IMR-90 (cell line): ENCODE measurements around the gene TRPC4. TPM values are rescaled to one million over a fixed set of nuclear protein-coding genes. Genes with fewer than 3 reads are reported as not detected.

Source experiments
- ATAC-seq: fragments of 200-7000 bp; cut with Tn5 transposase; 2 replicates; pipeline ENCODE4 v1.9.1; 2020; ENCODE audit warnings: low read depth, mild to moderate bottlenecking, moderate library complexity
- BruUV-seq: library from RNA; stranded (reverse); fragments of 400-500 nt; replicated peaks from 2 replicates; lab custom pipeline; 2021; lab: Mats Ljungman, UMichigan
- CTCF ChIA-PET: fragments of 300-600 bp; formaldehyde crosslinking; extraction: SDS; loops from one replicate; lab custom pipeline; 2021; ENCODE audit warnings: antibody characterized with exemption; lab: Yijun Ruan, JAX
- POLR2A ChIA-PET: fragments of 300-600 bp; sonication (Branson Sonifier 250); formaldehyde crosslinking; loops from one replicate; lab custom pipeline; 2022; ENCODE audit warnings: antibody characterized with exemption; ENCODE audit not compliant: unreplicated experiment; lab: Charles Lee
- DNase-seq: peaks from one replicate; pipeline ENCODE4 v3.0.0; 2013
- H2AFZ ChIP-seq: replicated peaks from 2 replicates; pipeline ENCODE3; 2013; ENCODE audit warnings: low read length, mild to moderate bottlenecking; ENCODE audit not compliant: poor library complexity
- H2AK5ac ChIP-seq: 2 replicates; pipeline ENCODE4 v1.6.1; 2013; ENCODE audit warnings: low read depth, low read length, inconsistent platforms
- H2AK9ac ChIP-seq: replicated peaks from 2 replicates; pipeline ENCODE3; 2013; ENCODE audit warnings: mild to moderate bottlenecking, low read depth, low read length, moderate library complexity; ENCODE audit not compliant: poor library complexity
- H2BK120ac ChIP-seq: 2 replicates; pipeline ENCODE4 v1.6.1; 2013; ENCODE audit warnings: low read depth, low read length, inconsistent platforms
- H2BK15ac ChIP-seq: 3 replicates; pipeline ENCODE4 v1.6.1; 2013; ENCODE audit warnings: low read depth, low read length, inconsistent platforms
- H2BK20ac ChIP-seq: 2 replicates; pipeline ENCODE4 v1.6.1; 2013; ENCODE audit warnings: low read depth, mild to moderate bottlenecking, inconsistent platforms, low read length, moderate library complexity
- H2BK5ac ChIP-seq: 2 replicates; pipeline ENCODE4 v1.6.1; 2013; ENCODE audit warnings: mild to moderate bottlenecking, low read depth, low read length, inconsistent platforms; ENCODE audit not compliant: poor library complexity, severe bottlenecking
- H3K14ac ChIP-seq: replicated peaks from 2 replicates; pipeline ENCODE4 v1.6.1; 2013; ENCODE audit warnings: low read depth, low read length, inconsistent platforms
- H3K18ac ChIP-seq: 2 replicates; pipeline ENCODE4 v1.6.1; 2013; ENCODE audit warnings: low read depth, low read length, control low read depth
- H3K23ac ChIP-seq: 2 replicates; pipeline ENCODE4 v1.6.1; 2013; ENCODE audit warnings: low read depth, low read length, inconsistent platforms
- H3K27ac ChIP-seq: 2 replicates; pipeline ENCODE4 v1.5.1; 2013; ENCODE audit warnings: mild to moderate bottlenecking, control low read depth, low read length; ENCODE audit not compliant: insufficient read depth
- H3K27me3 ChIP-seq: 2 replicates; pipeline ENCODE4 v1.6.1; 2013; ENCODE audit warnings: low read length; ENCODE audit not compliant: control insufficient read depth, insufficient read depth
- H3K36me3 ChIP-seq: 2 replicates; pipeline ENCODE4 v1.6.1; 2013; ENCODE audit warnings: low read length, mixed read lengths; ENCODE audit not compliant: control insufficient read depth, insufficient read depth
- H3K4ac ChIP-seq: 2 replicates; pipeline ENCODE4 v1.6.1; 2013; ENCODE audit warnings: low read depth, low read length, inconsistent platforms
- H3K4me1 ChIP-seq: 2 replicates; pipeline ENCODE4 v1.6.1; 2013; ENCODE audit warnings: low read length, mixed read lengths; ENCODE audit not compliant: control insufficient read depth, insufficient read depth
- H3K4me2 ChIP-seq: 2 replicates; pipeline ENCODE4 v1.6.1; 2013; ENCODE audit warnings: low read depth, mild to moderate bottlenecking, control low read depth, low read length, moderate library complexity
- H3K4me3 ChIP-seq: 2 replicates; pipeline ENCODE4 v1.5.1; 2013; ENCODE audit warnings: low read depth, mild to moderate bottlenecking, control low read depth, low read length, moderate library complexity; ENCODE audit not compliant: insufficient read depth
- H3K56ac ChIP-seq: 2 replicates; pipeline ENCODE4 v1.6.1; 2013; ENCODE audit warnings: low read length, inconsistent platforms; ENCODE audit not compliant: insufficient read depth; ENCODE audit errors: extremely low read depth
- H3K79me1 ChIP-seq, 2 experiments: 2 replicates each; pipeline ENCODE4 v1.6.1; 2013; ENCODE audit warnings: low read length in 2 of 2, inconsistent platforms in 1 of 2, low read depth in 1 of 2
- H3K9ac ChIP-seq: 2 replicates; pipeline ENCODE4 v1.6.1; 2013; ENCODE audit warnings: low read depth, low read length, control low read depth
- H3K9me1 ChIP-seq: 2 replicates; pipeline ENCODE4 v1.6.1; 2013; ENCODE audit warnings: low read length, inconsistent platforms; ENCODE audit not compliant: insufficient read depth
- H3K9me3 ChIP-seq: 2 replicates; pipeline ENCODE4 v1.6.1; 2013; ENCODE audit warnings: low read length; ENCODE audit not compliant: control insufficient read depth, insufficient read depth
- H4K20me1 ChIP-seq: 2 replicates; pipeline ENCODE4 v1.6.1; 2013; ENCODE audit warnings: low read length, inconsistent platforms; ENCODE audit not compliant: insufficient read depth
- H4K5ac ChIP-seq: 2 replicates; pipeline ENCODE4 v1.6.1; 2013; ENCODE audit warnings: mild to moderate bottlenecking, low read depth, low read length, control low read depth
- H4K8ac ChIP-seq, 2 experiments: 2 replicates each; pipeline ENCODE4 v1.6.1; 2013; ENCODE audit warnings: low read depth in 2 of 2, low read length in 2 of 2, control low read depth in 1 of 2, inconsistent platforms in 1 of 2
- H4K91ac ChIP-seq: 2 replicates; pipeline ENCODE4 v1.6.1; 2013; ENCODE audit warnings: low read depth, low read length, inconsistent platforms; ENCODE audit not compliant: insufficient read depth
- BHLHE40 ChIP-seq: fragments of 150-350 bp; IDR thresholded peaks from 2 replicates; pipeline ENCODE4 v1.6.1; 2016; ENCODE audit warnings: mild to moderate bottlenecking, low read depth, low read length
- CEBPB ChIP-seq: IDR thresholded peaks from 2 replicates; pipeline ENCODE4 v1.6.1; 2012; ENCODE audit warnings: low read depth, low read length, improper control_type of control experiment
- FOS ChIP-seq: fragments of 150-350 bp; IDR thresholded peaks from 2 replicates; pipeline ENCODE4 v1.6.1; 2016; ENCODE audit warnings: low read depth, low read length
- MAFK ChIP-seq: IDR thresholded peaks from 2 replicates; pipeline ENCODE4 v1.6.1; 2012; ENCODE audit warnings: low read depth, low read length, improper control_type of control experiment
- MAZ ChIP-seq: IDR thresholded peaks from 2 replicates; pipeline ENCODE4 v1.6.1; 2012; ENCODE audit warnings: low read depth, mild to moderate bottlenecking, low read length, improper control_type of control experiment, moderate library complexity, borderline replicate concordance
- MXI1 ChIP-seq: IDR thresholded peaks from 2 replicates; pipeline ENCODE4 v1.6.1; 2012; ENCODE audit warnings: low read depth, mild to moderate bottlenecking, low read length, moderate library complexity, borderline replicate concordance
- NFE2L2 ChIP-seq: fragments of 150-350 bp; IDR thresholded peaks from 2 replicates; pipeline ENCODE4 v1.6.1; 2016; ENCODE audit warnings: low read depth, mild to moderate bottlenecking, low read length
- POLR2A ChIP-seq: IDR thresholded peaks from 2 replicates; pipeline ENCODE4 v1.6.1; 2012; ENCODE audit warnings: mild to moderate bottlenecking, low read depth, low read length
- RFX5 ChIP-seq: IDR thresholded peaks from 2 replicates; pipeline ENCODE4 v1.8.0; 2012; ENCODE audit warnings: low read depth, mild to moderate bottlenecking, low read length, moderate library complexity
- WGBS, 2 experiments: methylation state at CpG; one replicate each; pipeline versions ENCODE4 v1.1.5 to v1.1.7; 2013; ENCODE audit warnings: missing lambda C conversion rate in 2 of 2; ENCODE audit not compliant: insufficient read length in 1 of 2; ENCODE audit errors: extremely low coverage in 2 of 2; 5-methylcytosine and 5-hydroxymethylcytosine counted together
- dilution Hi-C: fragments of 300-500 bp; cut with HindIII; formaldehyde crosslinking; loops from one replicate; pipeline ENCODE4 v1.14.3; 2018; ENCODE audit warnings: low sequenced_read_pairs; ENCODE audit not compliant: unreplicated experiment
- in situ Hi-C: fragments of 300-500 bp; cut with MboI; formaldehyde crosslinking; loops from 3 replicates; pipeline ENCODE4 v1.14.3; 2019; ENCODE audit warnings: low sequenced_read_pairs, inconsistent platforms, mixed read lengths
- intact Hi-C: fragments of 100-400 bp; cut with micrococcal nuclease; formaldehyde crosslinking; loops from 2 replicates; pipeline ENCODE4 v1.10.0; 2022
- polyA plus RNA-seq, 3 experiments: library from polyadenylated mRNA; depleted of rRNA; stranded (reverse); fragments of >200 nt; gene quantifications; 2 replicates each; pipeline ENCODE4 v1.2.3, GENCODE V29; 2012; ENCODE audit warnings: low replicate concordance in 1 of 3
- total RNA-seq: library from RNA; depleted of rRNA; stranded (reverse); fragments of >200 nt; gene quantifications from 2 replicates; pipeline ENCODE4 v1.2.3, GENCODE V29; 2012
- TF ChIP-seq, protein P1 (sequence below): fragments of 150-350 bp; IDR thresholded peaks from 2 replicates; pipeline ENCODE4 v1.6.1; 2017; ENCODE audit warnings: mild to moderate bottlenecking, antibody characterized with exemption, low read length, low read depth

Gene TRPC4
- total and polyA plus RNA-seq, 2 of the 4 experiments (the other 2 are of a cell fraction), result 1.9 to 5.2 TPM

DNA sequence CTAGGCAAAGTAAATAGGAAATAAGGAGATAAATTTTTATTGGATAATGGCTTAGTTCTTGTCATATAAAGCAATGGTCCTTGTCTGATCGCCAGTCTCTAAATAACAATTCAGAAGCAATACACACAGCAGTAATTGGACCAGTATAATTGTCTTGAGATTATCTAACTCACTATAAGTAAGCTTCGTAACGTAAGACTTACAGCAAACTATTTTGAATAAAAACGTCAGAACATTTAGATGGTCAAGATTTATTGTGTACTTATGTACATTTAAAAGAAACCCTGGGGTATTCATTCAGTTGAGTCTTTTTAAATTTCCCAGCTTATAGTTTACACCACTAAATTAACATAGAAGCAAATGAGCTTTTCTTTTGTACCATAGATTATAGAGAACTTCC, 20.2 kb upstream of the TRPC4 start:
- no peak overlapping the region for H2BK15ac ChIP-seq
- no peak overlapping the region for H3K4me2 ChIP-seq
- dilution Hi-C loops, result no loop called here
- no peak overlapping the region for H2BK5ac ChIP-seq
- no peak overlapping the region for H3K18ac ChIP-seq
- no peaks in the 10 kb centered on the region for H4K20me1 ChIP-seq
- no peaks in the 10 kb centered on the region for H3K9me1 ChIP-seq
- H2BK120ac ChIP-seq, result no peak overlapping the region
- H3K9me3 ChIP-seq, result no peaks in the 10 kb centered on the region
- no peak overlapping the region for H3K4ac ChIP-seq
- in situ Hi-C loops, result no loop called here
- H3K79me1 ChIP-seq, result no peaks in the 10 kb centered on the region
- H4K8ac ChIP-seq, result no peak overlapping the region
- DNase-seq (no peak), ATAC-seq (no peak)
- no peak overlapping the region for H2BK20ac ChIP-seq
- H2AFZ ChIP-seq, result no peak overlapping the region
- no TSS peak for BruUV-seq
- POLR2A ChIA-PET, result no interaction called here
- H2AK5ac ChIP-seq, result no peak overlapping the region
- H4K5ac ChIP-seq, result no peak overlapping the region
- intact Hi-C loops, result no loop called here
- no peaks in the 10 kb centered on the region for H3K36me3 ChIP-seq
- no peak for TF ChIP-seq FOS
- TF ChIP-seq, protein P1, sequence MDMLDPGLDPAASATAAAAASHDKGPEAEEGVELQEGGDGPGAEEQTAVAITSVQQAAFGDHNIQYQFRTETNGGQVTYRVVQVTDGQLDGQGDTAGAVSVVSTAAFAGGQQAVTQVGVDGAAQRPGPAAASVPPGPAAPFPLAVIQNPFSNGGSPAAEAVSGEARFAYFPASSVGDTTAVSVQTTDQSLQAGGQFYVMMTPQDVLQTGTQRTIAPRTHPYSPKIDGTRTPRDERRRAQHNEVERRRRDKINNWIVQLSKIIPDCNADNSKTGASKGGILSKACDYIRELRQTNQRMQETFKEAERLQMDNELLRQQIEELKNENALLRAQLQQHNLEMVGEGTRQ, result no peak
- no peak for TF ChIP-seq CEBPB
- TF ChIP-seq MAZ, result no peak
- no peak for TF ChIP-seq POLR2A
- TF ChIP-seq NFE2L2, result no peak
- TF ChIP-seq MXI1, result no peak
- TF ChIP-seq BHLHE40, result no peak
- no peak for TF ChIP-seq RFX5
- no peak for TF ChIP-seq MAFK
- H3K4me1 ChIP-seq, result no peaks in the 10 kb centered on the region
- H3K27me3 ChIP-seq, result no peaks in the 10 kb centered on the region
- H3K9ac ChIP-seq, result no peak overlapping the region
- H3K23ac ChIP-seq, result no peak overlapping the region
- CTCF ChIA-PET, result interaction anchor here (0.7 kb wide), 1 partner anchor 11 kb away, joined by 3 read pairs; no protein-coding TSS in a partner anchor
- no peak overlapping the region for H3K27ac ChIP-seq
- no peak overlapping the region for H3K14ac ChIP-seq
- no CpG with 5 or more reads among the region's 4 CpGs for WGBS, 2 experiments
- no peak overlapping the region for H3K56ac ChIP-seq
- no peak overlapping the region for H2AK9ac ChIP-seq
- H4K91ac ChIP-seq, result no peak overlapping the region
- H3K4me3 ChIP-seq, result no peak overlapping the region
